Esophagus (tissue), 2 donors: ENCODE results near the gene FBXO9. TPM values are rescaled to one million over a fixed set of nuclear protein-coding genes. Genes with fewer than 3 reads are reported as not detected.
A peak's percentile ranks its signal among the peaks of the same experiment; 100 is the strongest.
"Not testable (repeated sequence)": the region's sequence is repeated elsewhere in the genome, so short reads cannot be mapped to it uniquely, and the experiment has no call there.

Experiments used
- H3K27ac ChIP-seq, 2 donors: one replicate each; pipeline ENCODE4 v1.5.1; 2013; ENCODE audit warnings: low read depth in 2 of 2, mild to moderate bottlenecking in 2 of 2, inconsistent platforms in 1 of 2, low read length in 1 of 2, moderate library complexity in 1 of 2
- H3K27me3 ChIP-seq, 2 donors: one replicate each; pipeline ENCODE4 v1.6.1; 2013; ENCODE audit warnings: low read length in 2 of 2, control low read depth in 1 of 2, mild to moderate bottlenecking in 1 of 2; ENCODE audit not compliant: insufficient read depth in 2 of 2, control insufficient read depth in 1 of 2
- H3K36me3 ChIP-seq, 2 donors: one replicate each; pipeline ENCODE4 v1.6.1; 2013; ENCODE audit warnings: low read length in 1 of 2; ENCODE audit not compliant: control insufficient read depth in 2 of 2, insufficient read depth in 2 of 2
- H3K4me1 ChIP-seq, 2 donors: one replicate each; pipeline ENCODE4 v1.6.1; 2013; ENCODE audit warnings: low read length in 1 of 2; ENCODE audit not compliant: control insufficient read depth in 2 of 2, insufficient read depth in 2 of 2
- H3K4me3 ChIP-seq, 2 donors: one replicate each; pipeline ENCODE4 v1.5.1; 2013; ENCODE audit warnings: low read length in 2 of 2, mild to moderate bottlenecking in 2 of 2, low read depth in 1 of 2, moderate library complexity in 1 of 2
- H3K9me3 ChIP-seq, 2 donors: one replicate each; pipeline ENCODE4 v1.6.1; 2013; ENCODE audit warnings: mild to moderate bottlenecking in 2 of 2, low read depth in 1 of 2, low read length in 1 of 2, moderate library complexity in 1 of 2; ENCODE audit not compliant: control insufficient read depth in 2 of 2, insufficient read depth in 1 of 2
- WGBS, 2 donors: extraction: QIAGEN DNeasy Blood & Tissue Kit; methylation state at CpG; one replicate each; pipeline ENCODE4 v1.1.7; 2013; 5-methylcytosine and 5-hydroxymethylcytosine counted together
- polyA plus RNA-seq, 2 donors: library from polyadenylated mRNA; stranded (reverse); fragments of 200-250 nt; gene quantifications; one replicate each; pipeline ENCODE4 v1.2.3, GENCODE V29; 2013
- donor health status: healthy with polysubstance abuse.
- donor health status: Bipolar disorder and iron deficiency.

The FBXO9 gene
- polyA plus RNA-seq, 2 donors, result 14.3 to 43.1 TPM

DNA sequence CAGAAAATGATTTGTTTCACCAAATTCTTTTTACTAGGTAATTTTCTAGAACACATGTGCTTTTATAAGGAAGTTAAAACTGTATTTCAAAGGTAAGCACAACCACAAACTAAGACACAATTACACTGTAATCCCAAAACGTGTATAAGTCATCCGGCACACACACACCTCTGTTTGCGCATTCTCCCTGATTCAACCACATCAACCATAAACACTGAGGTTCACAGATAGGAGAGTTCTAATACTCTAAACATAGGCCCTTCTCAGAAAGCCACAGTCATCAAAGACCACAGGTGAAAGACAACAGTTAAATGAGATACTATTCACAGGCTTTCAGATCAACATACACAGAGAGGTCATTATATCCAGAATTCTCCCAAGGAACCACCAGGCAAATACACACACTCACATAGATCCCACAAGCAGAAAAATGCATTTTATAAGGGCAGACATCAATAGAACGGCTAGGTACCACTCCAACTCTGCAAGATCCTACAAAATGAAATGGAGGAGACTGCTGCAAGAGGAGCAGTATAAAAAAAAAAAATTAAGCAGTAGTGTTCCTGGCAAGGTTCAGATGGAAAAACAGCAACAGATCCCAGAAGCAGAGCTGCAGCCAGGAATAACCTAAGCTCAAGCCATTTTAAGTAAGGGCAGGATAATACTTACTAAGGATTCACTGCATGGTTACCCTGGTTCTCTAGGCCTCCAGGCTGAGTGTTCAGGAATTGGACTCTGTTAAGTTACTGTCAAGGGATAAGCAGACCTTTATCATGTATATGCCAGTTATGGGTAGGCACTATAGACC, 6.6 kb upstream of the FBXO9 start:
- no peaks in the 10 kb centered on the region for H3K27me3 ChIP-seq
- peaks cover 0 to 3% of the 10 kb centered on the region in 2 donors for H3K36me3 ChIP-seq
- H3K4me3 ChIP-seq, result no peak overlapping the region
- H3K4me1 ChIP-seq, result no peaks in the 10 kb centered on the region
- WGBS, 2 donors, result 72 to 80% methylated on average over 4 of the region's 4 CpGs
- no peak overlapping the region for H3K27ac ChIP-seq
- H3K9me3 ChIP-seq, result no peaks in the 10 kb centered on the region

DNA sequence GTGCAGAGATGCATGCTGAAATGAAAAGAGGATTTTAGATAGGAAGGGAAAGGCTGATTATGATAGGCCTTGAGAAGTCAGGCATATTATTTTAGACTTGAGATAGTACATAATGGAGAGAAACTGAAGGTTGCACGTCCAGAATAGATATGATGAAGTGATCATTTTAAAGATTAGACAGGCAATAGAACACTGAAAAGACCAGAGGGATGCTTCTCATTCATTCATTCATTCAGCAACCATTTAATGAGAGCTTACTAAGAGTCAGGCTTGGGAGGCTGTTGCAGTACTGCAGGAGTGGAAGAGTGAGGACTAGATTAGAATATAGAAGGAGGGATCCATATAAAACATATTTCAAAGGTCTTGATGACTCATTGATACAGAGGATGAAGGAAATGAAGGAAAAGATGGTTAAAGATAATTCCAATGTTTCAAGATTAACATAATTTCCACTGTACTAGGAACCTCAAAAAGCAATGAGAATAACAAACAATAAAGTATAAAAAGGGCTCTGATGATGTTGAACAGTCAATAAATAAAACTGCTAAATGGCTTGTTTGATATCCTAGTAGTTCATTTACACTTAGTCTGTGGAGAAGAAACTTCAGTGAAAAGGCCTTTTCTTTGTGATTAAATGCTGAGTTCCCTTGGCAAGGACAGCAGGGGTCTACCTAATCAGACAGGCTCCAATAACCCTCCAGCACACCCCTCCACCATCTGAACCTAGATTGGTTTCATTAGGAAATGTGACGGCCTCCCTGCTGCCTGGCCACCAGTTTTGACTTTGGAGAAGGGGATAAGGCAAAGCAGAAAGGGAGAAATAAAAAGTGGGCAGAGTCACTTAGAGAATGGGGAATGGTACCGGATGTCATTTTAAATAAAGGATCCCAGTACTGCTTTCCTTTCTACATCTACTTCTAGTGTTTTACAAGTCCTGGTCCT, 5.3 kb upstream of the FBXO9 start:
- Histone ChIP-seq H3K27ac (no peak overlapping the region), H3K36me3 (no peaks in the 10 kb centered on the region), H3K27me3 (no peaks in the 10 kb centered on the region), H3K9me3 (no peaks in the 10 kb centered on the region), H3K4me3 (peak overlapping the region in 1 of 2 donors; percentile 97), H3K4me1 (no peaks in the 10 kb centered on the region)
- WGBS, 2 donors, result 46 to 50% methylated on average over 3 of the region's 3 CpGs

DNA sequence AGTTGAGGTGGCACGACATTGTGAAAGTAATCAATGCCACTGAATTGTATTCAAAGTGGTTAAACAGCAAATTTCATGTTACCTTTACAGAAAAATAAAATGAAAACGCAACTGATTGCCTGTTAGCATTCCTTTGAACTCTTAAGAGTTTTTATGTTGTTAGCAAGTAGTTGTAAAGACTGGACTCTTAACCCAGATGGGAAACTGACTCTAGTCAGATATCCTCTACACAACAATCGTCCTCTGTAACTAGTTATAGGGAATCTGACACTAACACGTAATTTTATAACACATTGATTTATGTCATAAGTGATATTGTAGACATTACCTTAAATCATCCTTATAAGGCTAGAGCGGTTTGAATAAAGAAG, 3.0 kb upstream of the FBXO9 start:
- Histone ChIP-seq H3K4me1 (no peaks in the 10 kb centered on the region), H3K36me3 (no peaks in the 10 kb centered on the region), H3K27me3 (no peaks in the 10 kb centered on the region), H3K27ac (peak overlapping the region in 1 of 2 donors; percentile 95), H3K9me3 (no peaks in the 10 kb centered on the region), H3K4me3 (peak overlapping the region; percentile 91 to 97)
- 16 to 20% methylated on average over 5 of the region's 5 CpGs for WGBS, 2 donors

DNA sequence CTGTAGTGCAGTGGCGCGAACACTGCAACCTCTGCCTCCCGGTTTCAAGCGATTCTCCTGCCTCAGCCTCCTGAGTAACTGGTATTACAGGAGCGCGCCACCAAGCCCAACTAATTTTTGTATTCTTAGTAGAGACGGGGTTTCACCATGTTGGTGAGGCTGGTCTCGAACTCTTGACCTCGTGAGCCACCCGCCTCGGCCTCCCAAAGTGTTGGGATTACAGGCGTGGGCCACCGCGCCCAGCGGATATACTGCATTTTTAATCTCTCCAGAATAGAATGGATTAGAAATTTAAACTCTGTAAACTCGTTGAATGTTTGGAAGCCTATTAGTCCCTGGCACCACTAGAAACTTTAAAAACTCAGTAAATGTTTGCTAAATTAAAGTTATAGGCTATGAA, 949 bp upstream of the FBXO9 start:
- not testable (repeated sequence) for H3K9me3 ChIP-seq, H3K4me3 ChIP-seq, H3K27me3 ChIP-seq, H3K36me3 ChIP-seq, H3K4me1 ChIP-seq
- H3K27ac ChIP-seq, result peak overlapping the region in 1 of 2 donors; percentile 16
- WGBS, 2 donors, result 63% methylated on average over 16 of the region's 16 CpGs

DNA sequence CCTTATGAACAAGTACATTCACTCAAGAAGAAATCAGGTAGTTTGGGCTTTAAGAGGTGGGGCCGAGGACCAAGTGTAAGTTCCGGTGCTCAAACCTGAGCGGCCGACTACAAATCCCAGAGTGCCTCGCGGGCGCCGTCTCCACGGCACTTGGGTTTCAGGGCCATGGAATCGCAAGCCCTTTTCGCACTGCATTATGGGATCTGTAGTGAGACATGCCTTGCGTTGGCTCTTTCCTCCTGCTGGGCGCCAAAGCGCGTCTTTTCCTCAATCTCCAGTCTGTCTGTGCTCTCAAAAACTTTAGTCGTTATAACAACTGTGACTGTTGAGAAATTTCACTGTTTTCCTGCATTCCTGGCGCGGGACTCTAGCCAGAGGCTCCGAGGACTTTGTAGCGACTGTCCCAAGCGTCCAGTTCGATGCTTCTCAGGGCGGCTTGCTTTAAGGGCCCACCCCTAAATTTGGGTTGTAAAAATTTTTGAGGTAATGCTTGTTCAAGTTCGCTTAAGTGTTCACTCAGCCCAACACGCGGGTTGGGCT, 408 bp upstream of the FBXO9 start:
- Histone ChIP-seq H3K27me3 (no peaks in the 10 kb centered on the region), H3K4me3 (peak overlapping the region; percentile 93 to 99), H3K4me1 (peaks cover 0 to 4% of the 10 kb centered on the region in 2 donors), H3K27ac (peak overlapping the region; percentile 79 to 93), H3K9me3 (no peaks in the 10 kb centered on the region), H3K36me3 (no peaks in the 10 kb centered on the region)
- 0% methylated on average over 26 of the region's 26 CpGs for WGBS, 2 donors

DNA sequence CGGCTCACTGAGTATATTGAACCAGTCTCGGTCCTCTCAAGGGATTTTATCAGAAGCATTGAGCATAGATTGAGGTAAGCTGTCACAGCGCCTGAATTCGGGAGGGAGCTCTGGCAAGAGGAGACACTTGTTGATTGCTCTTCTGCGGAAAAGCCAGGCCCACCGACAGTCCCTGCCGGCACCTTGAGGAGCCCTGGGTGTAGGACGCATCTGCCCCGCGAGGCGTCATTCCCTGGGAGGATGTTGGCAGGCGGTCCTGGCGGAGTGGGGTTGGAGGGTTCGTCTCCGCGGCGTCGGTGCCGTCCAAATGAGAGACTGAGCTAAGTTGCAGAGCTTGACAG, 843 bp downstream of the FBXO9 start:
- Histone ChIP-seq H3K9me3 (no peaks in the 10 kb centered on the region), H3K4me1 (peaks cover 0 to 4% of the 10 kb centered on the region in 2 donors), H3K27ac (peak overlapping the region; percentile 79 to 93), H3K36me3 (no peaks in the 10 kb centered on the region), H3K27me3 (no peaks in the 10 kb centered on the region), H3K4me3 (peak overlapping the region; percentile 93 to 99)
- 2 to 3% methylated on average over 19 of the region's 19 CpGs for WGBS, 2 donors

DNA sequence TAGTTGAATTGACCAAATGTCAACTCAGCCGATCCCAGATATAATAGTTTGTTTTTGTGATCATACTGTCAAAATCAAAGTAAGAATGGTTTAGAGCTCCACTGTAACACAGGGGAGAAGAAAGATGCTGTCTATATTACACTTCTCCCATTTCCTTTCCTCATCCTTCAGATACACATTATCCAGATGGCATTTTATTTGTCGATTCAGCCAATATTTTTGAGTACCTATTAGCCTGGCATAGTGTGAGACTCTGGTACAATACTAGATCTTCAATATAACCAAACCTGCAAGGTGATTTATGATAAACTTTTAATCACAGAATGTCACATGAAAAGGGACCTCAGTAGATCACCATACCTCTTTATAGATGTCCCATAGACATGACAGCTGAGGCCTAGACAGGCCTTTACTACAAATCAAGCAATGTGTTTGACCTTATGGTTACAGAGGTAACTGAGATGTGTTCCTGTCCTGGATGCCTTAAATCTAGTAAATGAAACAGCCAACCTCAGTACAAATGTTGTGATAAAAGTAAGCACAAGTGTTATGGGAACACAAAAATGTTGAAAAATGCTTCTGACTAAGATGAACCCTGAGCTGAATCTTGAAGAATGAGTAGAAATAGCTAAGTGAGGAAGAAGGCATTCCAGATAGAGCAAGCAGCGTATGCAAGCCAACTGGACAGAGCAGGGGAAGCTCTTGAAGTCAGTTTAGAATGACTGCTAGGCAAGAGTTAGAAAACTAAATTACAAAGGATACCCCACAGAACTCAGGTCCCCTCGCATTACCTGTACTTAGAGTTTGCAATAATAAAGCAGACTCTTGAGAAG, 1.9 kb downstream of the FBXO9 start:
- WGBS, 2 donors, result 78 to 79% methylated on average over 4 of the region's 4 CpGs
- H3K27ac ChIP-seq, result no peak overlapping the region

DNA sequence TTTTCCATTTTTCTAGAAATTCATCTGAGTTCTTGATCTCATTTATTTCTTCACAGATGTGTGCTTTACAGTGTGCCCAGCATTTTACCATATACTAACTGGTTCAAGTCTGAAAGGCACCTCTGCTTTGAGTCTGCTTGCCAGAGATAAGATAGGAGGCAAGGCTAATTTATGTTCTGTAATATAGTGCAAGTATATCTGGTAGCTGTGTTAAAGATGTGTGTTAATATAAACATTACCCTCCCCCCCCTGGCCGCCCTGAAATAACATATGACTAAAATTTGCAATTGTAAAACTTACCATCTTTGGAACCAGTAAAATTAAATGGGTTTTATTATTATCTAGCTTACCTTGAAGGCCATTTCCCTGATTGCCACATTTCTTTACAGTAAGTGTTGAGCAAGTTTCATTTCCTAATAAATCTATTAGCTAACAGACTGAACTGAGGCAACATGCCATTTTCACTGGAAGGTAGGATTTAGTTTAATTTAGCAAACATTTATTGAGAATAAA, 2.7 kb downstream of the FBXO9 start:
- Histone ChIP-seq H3K4me1 (peaks cover 0 to 4% of the 10 kb centered on the region in 2 donors), H3K27ac (no peak overlapping the region), H3K27me3 (no peaks in the 10 kb centered on the region), H3K36me3 (no peaks in the 10 kb centered on the region), H3K4me3 (no peak overlapping the region), H3K9me3 (no peaks in the 10 kb centered on the region)
- 63 to 67% methylated on average over 1 of the region's 1 CpG for WGBS, 2 donors

More for the DNA sequence above, 1.9 kb downstream of the FBXO9 start:
- Histone ChIP-seq H3K9me3 (no peaks in the 10 kb centered on the region), H3K4me3 (peak overlapping the region in 1 of 2 donors; percentile 93), H3K27me3 (no peaks in the 10 kb centered on the region), H3K36me3 (no peaks in the 10 kb centered on the region), H3K4me1 (peaks cover 0 to 4% of the 10 kb centered on the region in 2 donors)

DNA sequence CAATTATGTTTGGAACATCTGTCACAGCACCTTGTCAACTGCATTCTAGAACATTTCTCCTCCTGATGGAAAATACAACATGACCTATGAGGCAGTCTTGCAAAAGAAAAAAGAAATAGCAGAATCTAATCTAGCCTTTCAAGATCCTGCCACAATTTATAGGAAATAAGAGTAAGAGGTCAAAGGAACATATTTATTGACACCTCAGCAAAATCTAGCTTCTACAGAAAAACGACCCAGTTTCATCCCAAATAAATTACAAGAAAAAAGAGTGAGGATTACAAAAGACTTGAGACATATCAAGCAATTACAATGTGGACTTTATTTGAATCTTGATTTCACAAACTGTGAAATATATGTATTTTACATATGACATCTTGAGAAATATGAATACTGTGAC, 4.2 kb downstream of the FBXO9 start:
- no peak overlapping the region for H3K4me3 ChIP-seq
- no peaks in the 10 kb centered on the region for H3K27me3 ChIP-seq
- no peak overlapping the region for H3K27ac ChIP-seq
- no peaks in the 10 kb centered on the region for H3K9me3 ChIP-seq
- H3K4me1 ChIP-seq, result peaks cover 0 to 4% of the 10 kb centered on the region in 2 donors
- peaks cover 0 to 2% of the 10 kb centered on the region in 2 donors for H3K36me3 ChIP-seq
- WGBS, 2 donors, result 60 to 74% methylated on average over 1 of the region's 1 CpG
